GM21529 (cell line): ENCODE measurements around the gene PHACTR4.
"Not testable (repeated sequence)": the region's sequence is repeated elsewhere in the genome, so short reads cannot be mapped to it uniquely, and the experiment has no call there.

Source experiments
- ATAC-seq: cut with Tn5 transposase; IDR thresholded peaks from one replicate; pipeline ENCODE4 v1.9.1; 2021; ENCODE audit not compliant: unreplicated experiment

PHACTR4 gene

GRCh38 chr1:28428012-28428411, 58.5 kb downstream of the PHACTR4 start:
- no peak for ATAC-seq

GRCh38 chr1:28428990-28429520, 59.5 kb downstream of the PHACTR4 start:
- ATAC-seq: no peak

GRCh38 chr1:28436211-28436769, 66.8 kb downstream of the PHACTR4 start:
- ATAC-seq: no peak

GRCh38 chr1:28437264-28437923, 67.9 kb downstream of the PHACTR4 start:
- no peak for ATAC-seq

GRCh38 chr1:28437924-28438699, 68.6 kb downstream of the PHACTR4 start:
- ATAC-seq: no peak

- no peak for ATAC-seq
Observed at GRCh38 chr1:28439320-28439719, 69.8 kb downstream of the PHACTR4 start.

GRCh38 chr1:28441674-28442073, 72.1 kb downstream of the PHACTR4 start:
- no peak for ATAC-seq

- ATAC-seq: no peak
Observed at GRCh38 chr1:28443550-28443949, 74.0 kb downstream of the PHACTR4 start.

GRCh38 chr1:28447679-28448078, 78.1 kb downstream of the PHACTR4 start:
- no peak for ATAC-seq

- not testable (repeated sequence) for ATAC-seq
Observed at GRCh38 chr1:28448094-28448611, 78.6 kb downstream of the PHACTR4 start.

- ATAC-seq: no peak
Observed at GRCh38 chr1:28449904-28450303, 80.4 kb downstream of the PHACTR4 start.

- ATAC-seq: no peak
Observed at GRCh38 chr1:28450561-28450960, 81.0 kb downstream of the PHACTR4 start.

- no peak for ATAC-seq
Observed at GRCh38 chr1:28451011-28451410, 81.5 kb downstream of the PHACTR4 start.

GRCh38 chr1:28456078-28456477, 86.5 kb downstream of the PHACTR4 start:
- ATAC-seq: no peak

GRCh38 chr1:28457678-28458077, 88.1 kb downstream of the PHACTR4 start:
- ATAC-seq: no peak

- ATAC-seq: no peak
Observed at GRCh38 chr1:28458237-28459228, 89.0 kb downstream of the PHACTR4 start.

GRCh38 chr1:28466226-28466778, 96.8 kb downstream of the PHACTR4 start:
- no peak for ATAC-seq

GRCh38 chr1:28470146-28470545, 100.6 kb downstream of the PHACTR4 start:
- no peak for ATAC-seq

GRCh38 chr1:28479497-28479896, 110.0 kb downstream of the PHACTR4 start:
- ATAC-seq: not testable (repeated sequence)

- no peak for ATAC-seq
Observed at GRCh38 chr1:28480308-28480707, 110.8 kb downstream of the PHACTR4 start.
